ENCODE results near the gene GIT1. TPM values are rescaled to one million over a fixed set of nuclear protein-coding genes. Genes with fewer than 3 reads are reported as not detected.
A peak's percentile ranks its signal among the peaks of the same experiment; 100 is the strongest.

Gene GIT1
- total and polyA plus RNA-seq, 2 of the 13 experiments (the other 11 are each of a cell fraction or from before 2014, with no cell fraction given) = 14.2 to 30.8 TPM

- TF ChIP-seq ETV5 (CRISPR knock-in tag; IDR thresholded peaks at IDR 0.05; ENCODE audit: borderline replicate concordance) (peak; percentile 25; the same call in 1 of the 2 replicates), CC2D1A (CRISPR knock-in tag; IDR thresholded peaks at IDR 0.05) (no peak), ZNF121 (CRISPR knock-in tag; IDR thresholded peaks at IDR 0.05) (peak; percentile 2; the same call in 1 of the 2 replicates), ZFP36 (IDR thresholded peaks at IDR 0.05; ENCODE audit: borderline replicate concordance, low read depth, low read length, partially characterized antibody) (no peak), ZBTB49 (CRISPR knock-in tag; IDR thresholded peaks at IDR 0.05; ENCODE audit: borderline replicate concordance) (no peak), ZSCAN30 (CRISPR knock-in tag; IDR thresholded peaks at IDR 0.05) (no peak), ZNF562 (CRISPR knock-in tag; IDR thresholded peaks at IDR 0.05; ENCODE audit: borderline replicate concordance) (no peak), ZNF83 (CRISPR knock-in tag; IDR thresholded peaks at IDR 0.05; ENCODE audit: borderline replicate concordance) (peak; percentile 21; the same call in 1 of the 2 replicates), ZFP62 (CRISPR knock-in tag; IDR thresholded peaks at IDR 0.05) (no peak), FOXC1 (CRISPR knock-in tag; IDR thresholded peaks at IDR 0.05; ENCODE audit: borderline replicate concordance) (peak; percentile 62; the same call in 1 of the 2 replicates), PHF21A (CRISPR knock-in tag; IDR thresholded peaks at IDR 0.05) (no peak), NFIC (IDR thresholded peaks at IDR 0.05; ENCODE audit: low read length) (no peak), ZBTB3 (CRISPR knock-in tag; IDR thresholded peaks at IDR 0.05; ENCODE audit: borderline replicate concordance, low read depth) (no peak), ZNF383 (CRISPR knock-in tag; IDR thresholded peaks at IDR 0.05; ENCODE audit: borderline replicate concordance) (no peak), ZNF674 (CRISPR knock-in tag; IDR thresholded peaks at IDR 0.05; ENCODE audit: low read depth) (no peak), ZNF7 (CRISPR knock-in tag; IDR thresholded peaks at IDR 0.05) (no peak), HNF4A (CRISPR knock-in tag; IDR thresholded peaks at IDR 0.05) (no peak; the same call in 1 of the 2 replicates), CEBPB (IDR thresholded peaks at IDR 0.05; ENCODE audit: borderline replicate concordance, low read depth, low read length) (no peak), MIER2 (CRISPR knock-in tag; IDR thresholded peaks at IDR 0.05) (no peak), KLF6 (CRISPR knock-in tag; IDR thresholded peaks at IDR 0.05) (no peak), ZNF784 (CRISPR knock-in tag; IDR thresholded peaks at IDR 0.05; ENCODE audit: borderline replicate concordance) (no peak)
- TF ChIP-seq, protein P1, sequence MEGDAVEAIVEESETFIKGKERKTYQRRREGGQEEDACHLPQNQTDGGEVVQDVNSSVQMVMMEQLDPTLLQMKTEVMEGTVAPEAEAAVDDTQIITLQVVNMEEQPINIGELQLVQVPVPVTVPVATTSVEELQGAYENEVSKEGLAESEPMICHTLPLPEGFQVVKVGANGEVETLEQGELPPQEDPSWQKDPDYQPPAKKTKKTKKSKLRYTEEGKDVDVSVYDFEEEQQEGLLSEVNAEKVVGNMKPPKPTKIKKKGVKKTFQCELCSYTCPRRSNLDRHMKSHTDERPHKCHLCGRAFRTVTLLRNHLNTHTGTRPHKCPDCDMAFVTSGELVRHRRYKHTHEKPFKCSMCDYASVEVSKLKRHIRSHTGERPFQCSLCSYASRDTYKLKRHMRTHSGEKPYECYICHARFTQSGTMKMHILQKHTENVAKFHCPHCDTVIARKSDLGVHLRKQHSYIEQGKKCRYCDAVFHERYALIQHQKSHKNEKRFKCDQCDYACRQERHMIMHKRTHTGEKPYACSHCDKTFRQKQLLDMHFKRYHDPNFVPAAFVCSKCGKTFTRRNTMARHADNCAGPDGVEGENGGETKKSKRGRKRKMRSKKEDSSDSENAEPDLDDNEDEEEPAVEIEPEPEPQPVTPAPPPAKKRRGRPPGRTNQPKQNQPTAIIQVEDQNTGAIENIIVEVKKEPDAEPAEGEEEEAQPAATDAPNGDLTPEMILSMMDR (CRISPR knock-in tag; IDR thresholded peaks at IDR 0.05) = peak; percentile 58
- TF ChIP-seq, protein P2, sequence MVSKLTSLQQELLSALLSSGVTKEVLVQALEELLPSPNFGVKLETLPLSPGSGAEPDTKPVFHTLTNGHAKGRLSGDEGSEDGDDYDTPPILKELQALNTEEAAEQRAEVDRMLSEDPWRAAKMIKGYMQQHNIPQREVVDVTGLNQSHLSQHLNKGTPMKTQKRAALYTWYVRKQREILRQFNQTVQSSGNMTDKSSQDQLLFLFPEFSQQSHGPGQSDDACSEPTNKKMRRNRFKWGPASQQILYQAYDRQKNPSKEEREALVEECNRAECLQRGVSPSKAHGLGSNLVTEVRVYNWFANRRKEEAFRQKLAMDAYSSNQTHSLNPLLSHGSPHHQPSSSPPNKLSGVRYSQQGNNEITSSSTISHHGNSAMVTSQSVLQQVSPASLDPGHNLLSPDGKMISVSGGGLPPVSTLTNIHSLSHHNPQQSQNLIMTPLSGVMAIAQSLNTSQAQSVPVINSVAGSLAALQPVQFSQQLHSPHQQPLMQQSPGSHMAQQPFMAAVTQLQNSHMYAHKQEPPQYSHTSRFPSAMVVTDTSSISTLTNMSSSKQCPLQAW (CRISPR knock-in tag; IDR thresholded peaks at IDR 0.05) = peak; percentile 56; the same call in 1 of the 2 replicates
These were observed 23.6 kb downstream of the GIT1 start (continued) for GRCh38 chr17:29565643-29566472.
